Activated T-cell treated with anti-CD3 and anti-CD28 coated beads, Interleukin-2, amount 50 U/mL, for 1 hour (primary cell): ENCODE measurements around the gene SPRY1.

ENCODE experiments used
- DNase-seq: peaks from one replicate; pipeline ENCODE4 v3.0.0-alpha.2; 2020

Gene SPRY1

GRCh38 chr4:123380728-123381716, 15.6 kb upstream of the SPRY1 start:
- no peak for DNase-seq

GRCh38 chr4:123381996-123382395, 14.6 kb upstream of the SPRY1 start:
- DNase-seq, result no peak

GRCh38 chr4:123383566-123383965, 13.0 kb upstream of the SPRY1 start:
- DNase-seq, result no peak

- DNase-seq, result no peak
These were observed 10.0 kb upstream of the SPRY1 start for GRCh38 chr4:123386609-123387008.

DNA sequence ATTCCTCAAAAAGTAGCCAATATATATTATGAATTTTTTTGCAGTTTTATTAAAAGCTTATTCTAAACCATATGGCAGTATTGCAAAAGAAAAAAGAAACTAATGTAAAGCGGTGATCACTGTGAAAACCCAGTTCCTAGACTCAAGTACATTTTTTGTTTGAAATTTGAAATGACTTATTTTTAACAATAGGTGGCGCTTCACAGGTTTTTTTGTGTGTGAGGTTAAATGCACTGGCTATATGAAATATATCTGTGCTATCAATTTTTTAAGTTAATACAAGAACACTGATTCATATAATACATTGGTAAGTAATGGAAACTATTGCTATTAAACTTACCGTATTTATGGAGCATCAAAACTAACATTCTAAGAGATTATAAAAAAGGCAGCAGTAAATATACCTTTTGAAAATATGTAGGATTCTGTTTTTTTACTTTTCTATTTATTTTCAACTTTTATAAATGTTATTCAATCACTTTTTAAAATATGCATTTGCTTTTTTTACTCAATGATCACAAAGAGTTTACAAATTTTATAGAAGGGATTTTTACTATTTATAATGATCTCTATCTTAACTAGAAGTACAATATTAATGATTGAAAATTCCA, 5.6 kb upstream of the SPRY1 start:
- no peak for DNase-seq

GRCh38 chr4:123393721-123394120, 2.9 kb upstream of the SPRY1 start:
- DNase-seq, result no peak

GRCh38 chr4:123397144-123398065, 810 bp downstream of the SPRY1 start:
- DNase-seq, result peak; percentile 50

GRCh38 chr4:123398066-123398852, 1.7 kb downstream of the SPRY1 start:
- peak; percentile 76 for DNase-seq

DNA sequence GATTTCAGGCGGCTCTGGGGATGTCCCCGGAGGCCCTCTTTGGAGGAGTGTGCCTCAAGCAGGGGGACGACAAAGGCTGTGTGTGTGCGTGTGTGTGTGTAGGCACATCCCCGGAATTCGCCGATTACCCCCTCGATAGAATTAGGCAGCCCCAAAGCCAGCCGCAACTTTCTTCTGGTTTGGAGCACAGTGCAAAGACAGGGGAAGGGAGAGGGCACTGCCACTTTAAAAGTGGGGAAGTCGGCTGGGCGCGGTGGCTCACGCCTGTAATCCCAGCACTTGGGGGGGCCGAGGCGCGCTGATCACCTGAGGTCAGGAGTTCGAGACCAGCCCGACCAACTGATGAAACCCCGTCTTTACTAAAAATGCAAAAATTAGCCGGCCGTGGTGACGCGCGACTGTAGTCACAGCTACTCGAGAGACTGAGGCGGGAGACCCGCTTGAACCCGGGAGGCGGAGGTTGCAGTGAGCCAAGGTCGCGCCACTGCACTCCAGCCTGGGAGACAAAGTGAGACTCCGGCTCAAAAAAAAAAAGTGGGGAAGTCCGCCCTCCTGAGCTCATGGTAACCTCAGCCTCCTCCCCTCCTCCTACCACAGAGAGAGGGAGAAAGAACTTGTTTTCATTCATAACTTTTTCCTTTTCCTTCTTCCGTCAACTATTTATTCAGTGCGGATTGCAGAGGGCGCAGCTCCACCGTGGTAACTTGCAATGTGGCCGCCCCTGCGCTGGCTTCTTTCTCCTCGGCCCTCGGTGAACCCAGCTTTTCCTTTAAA, 2.4 kb downstream of the SPRY1 start:
- DNase-seq, result peak; percentile 56

- DNase-seq, result no peak
These were observed 3.2 kb downstream of the SPRY1 start for GRCh38 chr4:123399627-123400358.

DNA sequence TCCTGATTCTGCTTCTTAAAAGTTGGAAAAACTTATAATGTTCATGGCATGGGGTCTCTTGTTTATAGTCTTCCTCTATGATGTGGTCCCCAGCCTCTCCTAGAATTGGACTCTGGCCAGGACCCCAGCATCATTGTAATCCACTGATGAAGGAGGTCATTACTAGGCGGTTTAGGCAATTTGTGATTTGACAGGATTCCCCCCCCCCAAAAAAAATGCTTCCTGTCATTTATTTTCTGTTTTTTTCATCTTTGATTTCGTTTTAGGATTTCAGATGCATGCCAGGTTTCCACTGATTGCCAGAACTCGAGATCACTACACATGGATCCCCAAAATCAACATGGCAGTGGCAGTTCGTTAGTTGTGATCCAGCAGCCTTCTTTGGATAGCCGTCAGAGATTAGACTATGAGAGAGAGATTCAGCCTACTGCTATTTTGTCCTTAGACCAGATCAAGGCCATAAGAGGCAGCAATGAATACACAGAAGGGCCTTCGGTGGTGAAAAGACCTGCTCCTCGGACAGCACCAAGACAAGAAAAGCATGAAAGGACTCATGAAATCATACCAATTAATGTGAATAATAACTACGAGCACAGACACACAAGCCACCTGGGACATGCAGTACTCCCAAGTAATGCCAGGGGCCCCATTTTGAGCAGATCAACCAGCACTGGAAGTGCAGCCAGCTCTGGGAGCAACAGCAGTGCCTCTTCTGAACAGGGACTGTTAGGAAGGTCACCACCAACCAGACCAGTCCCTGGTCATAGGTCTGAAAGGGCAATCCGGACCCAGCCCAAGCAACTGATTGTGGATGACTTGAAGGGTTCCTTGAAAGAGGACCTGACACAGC, 4.9 kb downstream of the SPRY1 start:
- no peak for DNase-seq

GRCh38 chr4:123402121-123402465, 5.5 kb downstream of the SPRY1 start:
- no peak for DNase-seq

- DNase-seq, result no peak
These were observed 6.5 kb downstream of the SPRY1 start for GRCh38 chr4:123403080-123403604.

DNA sequence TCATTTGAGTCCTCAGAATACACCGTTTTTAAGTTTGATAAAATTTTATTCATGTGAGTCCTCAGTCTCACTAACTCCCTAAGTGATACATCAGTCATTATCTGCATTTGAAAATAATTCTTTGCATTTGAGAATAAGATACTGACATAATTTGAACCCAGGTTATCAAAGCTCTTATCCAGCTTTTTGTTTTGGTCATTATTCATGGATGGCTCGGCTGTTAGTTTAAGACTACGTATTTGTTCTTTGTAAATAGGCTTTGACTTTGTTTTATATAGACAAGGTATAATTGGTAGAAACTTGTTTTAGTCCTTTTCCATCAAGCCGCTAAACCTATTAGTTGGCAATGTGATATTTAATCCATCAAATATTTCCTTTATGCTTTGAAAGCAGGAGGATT, 7.9 kb downstream of the SPRY1 start:
- no peak for DNase-seq

- DNase-seq, result no peak
These were observed 8.8 kb downstream of the SPRY1 start for GRCh38 chr4:123405267-123405865.

GRCh38 chr4:123406872-123407271, 10.3 kb downstream of the SPRY1 start:
- no peak for DNase-seq

DNA sequence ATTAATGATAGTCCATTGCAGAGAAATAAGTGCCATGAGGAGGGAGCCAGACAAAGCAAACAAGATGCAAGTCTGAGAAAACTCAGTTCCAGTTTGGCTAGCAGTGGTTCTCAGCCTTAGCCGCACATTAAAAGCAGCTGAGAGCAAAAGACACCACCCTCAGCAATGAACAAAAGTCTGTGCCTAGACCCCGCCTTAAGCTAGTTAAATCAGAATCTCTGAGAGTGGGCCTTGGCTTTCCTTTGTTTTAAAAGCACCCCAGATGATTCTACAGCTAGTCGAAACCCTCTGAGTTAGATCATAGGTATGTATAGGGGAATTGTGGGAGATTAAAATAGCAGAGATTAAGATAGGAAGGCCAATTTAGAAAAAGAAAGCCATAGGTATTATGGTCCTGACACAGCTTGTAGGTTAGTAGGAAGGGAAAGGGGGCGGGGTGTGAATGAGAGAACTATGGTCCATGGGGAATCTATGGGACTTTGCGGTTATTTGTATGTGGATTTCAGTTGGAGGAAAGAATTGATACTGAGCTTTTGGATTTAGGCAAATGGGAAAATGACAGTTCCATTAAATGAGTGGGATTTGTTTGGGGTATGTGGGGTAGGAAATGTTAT, 12.0 kb downstream of the SPRY1 start:
- DNase-seq, result no peak

DNA sequence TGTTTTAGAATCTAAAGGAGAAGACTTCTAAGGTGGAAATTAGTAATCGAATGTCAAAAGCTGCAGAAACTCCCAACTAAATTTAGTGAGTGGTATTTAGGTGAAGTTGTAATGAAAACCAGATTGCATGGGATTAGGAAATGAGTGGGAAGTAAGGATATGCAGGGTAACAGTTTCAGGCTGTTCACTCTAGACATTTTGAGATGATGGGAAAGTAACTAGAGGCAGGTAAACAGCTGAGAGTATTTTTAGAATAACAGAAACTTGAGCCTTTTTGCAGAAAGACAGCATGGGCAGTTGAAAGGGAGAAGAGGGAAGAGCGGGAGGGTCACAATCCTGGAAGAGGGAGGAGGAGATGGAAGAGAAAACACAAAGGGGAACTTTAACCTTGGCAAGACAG, 12.7 kb downstream of the SPRY1 start:
- DNase-seq, result no peak

DNA sequence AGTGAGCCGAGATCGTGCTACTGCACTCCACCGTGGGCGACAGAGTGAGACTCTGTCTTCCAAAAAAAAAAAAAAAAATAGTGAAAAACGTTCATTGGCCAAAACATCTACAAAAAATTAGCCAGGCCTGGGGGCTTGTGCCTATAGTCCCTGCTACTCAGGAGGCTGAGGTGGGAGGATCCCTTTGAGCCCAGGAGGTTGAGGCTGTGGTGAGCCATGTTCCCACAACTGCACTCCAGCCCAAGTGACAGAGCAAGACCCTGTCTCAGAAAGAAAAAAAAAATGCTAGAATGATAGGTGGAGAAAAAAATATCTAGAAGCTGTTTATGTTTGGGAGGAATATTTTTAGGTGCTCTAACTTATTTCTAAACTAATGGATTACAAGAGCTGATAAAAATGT, 14.9 kb downstream of the SPRY1 start:
- DNase-seq, result no peak
